ENCODE results near the gene TTC9C.

The TTC9C gene

GRCh38 chr11:62771144-62772021 lies 43.1 kb downstream of the TTC9C start, which contains the start of gene TAF6L:
TSS of gene TAF6L (plus strand) at chr11:62771396. CDS start at chr11:62775784, 4,388 bp downstream.
- Histone ChIP-seq H3K4me3 (peak within 1 kb of the TSS; percentile 57 to 67), H3K27me3 (no peaks in the 10 kb centered on the region), H3K4me1 (peaks cover 0 to 24% (median 21%) of the 10 kb centered on the region in 4 donors), H3K27ac (peak within 1 kb of the TSS; percentile 84 to 89), H3K9me3 (no peaks in the 10 kb centered on the region), H3K36me3 (peaks cover 20 to 27% (median 24%) of the 10 kb centered on the region in 3 donors)
- TF ChIP-seq CTCF (IDR thresholded peaks at IDR 0.05): no peak
- intact Hi-C loops (cut with DNase I; ENCODE audit: low total_unique reads): no loop called here
- peak; percentile 99 for DNase-seq

- no peak overlapping the region for H3K27ac ChIP-seq
- H3K36me3 ChIP-seq: peaks cover 27 to 45% (median 34%) of the 10 kb centered on the region in 3 donors
- intact Hi-C loops (cut with DNase I; ENCODE audit: low total_unique reads): no loop called here
- no peak for DNase-seq
- TF ChIP-seq CTCF (IDR thresholded peaks at IDR 0.05): no peak
- H3K4me3 ChIP-seq: no peak overlapping the region
- H3K4me1 ChIP-seq: peaks cover 0 to 23% (median 20%) of the 10 kb centered on the region in 4 donors
- H3K9me3 ChIP-seq: no peaks in the 10 kb centered on the region
- no peaks in the 10 kb centered on the region for H3K27me3 ChIP-seq
These were observed 46.1 kb downstream of the TTC9C start for GRCh38 chr11:62774407-62774806.

DNA sequence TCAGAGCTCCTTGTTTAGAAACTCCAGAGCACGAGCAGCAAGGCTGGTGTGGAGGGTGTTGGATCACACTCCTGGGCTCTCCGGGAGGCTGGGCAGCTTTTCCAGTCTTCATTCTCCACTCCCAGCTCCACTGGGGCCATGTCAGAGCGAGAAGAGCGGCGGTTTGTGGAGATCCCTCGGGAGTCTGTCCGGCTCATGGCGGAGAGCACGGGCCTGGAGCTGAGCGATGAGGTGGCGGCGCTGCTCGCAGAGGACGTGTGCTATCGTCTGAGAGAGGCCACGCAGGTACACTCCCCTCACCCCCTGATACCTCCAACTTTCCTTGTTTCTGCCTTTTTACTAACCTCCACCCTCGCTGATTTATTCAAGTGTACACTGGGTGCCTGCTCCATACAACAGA lies 47.4 kb downstream of the TTC9C start:
- Histone ChIP-seq H3K36me3 (peaks cover 28 to 56% (median 42%) of the 10 kb centered on the region in 3 donors), H3K27me3 (no peaks in the 10 kb centered on the region), H3K27ac (no peak overlapping the region), H3K9me3 (no peaks in the 10 kb centered on the region), H3K4me3 (no peak overlapping the region), H3K4me1 (peaks cover 0 to 11% (median 8%) of the 10 kb centered on the region in 4 donors)
- no peak for DNase-seq
- TF ChIP-seq CTCF (IDR thresholded peaks at IDR 0.05): no peak
- intact Hi-C loops (cut with DNase I; ENCODE audit: low total_unique reads): no loop called here

DNA sequence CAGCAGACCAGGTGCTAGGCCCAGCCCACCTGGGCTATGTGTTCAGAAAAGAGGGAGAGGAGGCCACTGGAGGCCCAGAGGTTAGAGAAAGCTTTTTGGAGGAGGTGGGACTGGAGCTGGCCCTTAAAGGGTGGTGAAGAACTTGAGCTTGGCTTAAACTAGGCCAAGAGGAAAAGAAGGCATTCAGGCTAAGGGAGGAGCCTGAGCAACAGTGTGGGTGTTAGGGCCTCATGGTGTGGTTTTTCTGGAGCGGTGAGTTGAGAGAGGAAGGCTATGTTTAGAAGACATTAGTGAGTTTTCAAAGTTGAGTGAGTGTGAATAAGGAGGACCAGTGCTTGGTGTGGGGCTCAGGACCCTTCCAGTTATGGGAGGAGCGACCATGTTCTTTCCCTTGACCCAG lies 49.1 kb downstream of the TTC9C start:
- TF ChIP-seq CTCF (IDR thresholded peaks at IDR 0.05): no peak
- Histone ChIP-seq H3K27ac (no peak overlapping the region), H3K27me3 (no peaks in the 10 kb centered on the region), H3K4me1 (peaks cover 0 to 2% (median under 1%) of the 10 kb centered on the region in 4 donors), H3K9me3 (no peaks in the 10 kb centered on the region), H3K36me3 (peaks cover 32 to 74% (median 47%) of the 10 kb centered on the region in 3 donors), H3K4me3 (no peak overlapping the region)
- intact Hi-C loops (cut with DNase I; ENCODE audit: low total_unique reads): no loop called here
- no peak for DNase-seq

GRCh38 chr11:62778441-62778840 lies 50.2 kb downstream of the TTC9C start:
- Histone ChIP-seq H3K27me3 (no peaks in the 10 kb centered on the region), H3K4me3 (no peak overlapping the region), H3K36me3 (peaks cover 36 to 79% (median 51%) of the 10 kb centered on the region in 3 donors), H3K27ac (no peak overlapping the region), H3K4me1 (no peaks in the 10 kb centered on the region), H3K9me3 (no peaks in the 10 kb centered on the region)
- DNase-seq: no peak
- intact Hi-C loops (cut with DNase I; ENCODE audit: low total_unique reads): no loop called here
- no peak for TF ChIP-seq CTCF (IDR thresholded peaks at IDR 0.05)
